ENCODE data around the gene DLGAP1.

GRCh38 chr18:3579701-3580100, 875.4 kb downstream of the DLGAP1 start:
- no peak for TF ChIP-seq POLR2A (IDR thresholded peaks at IDR 0.05)
- TF ChIP-seq, protein P1, sequence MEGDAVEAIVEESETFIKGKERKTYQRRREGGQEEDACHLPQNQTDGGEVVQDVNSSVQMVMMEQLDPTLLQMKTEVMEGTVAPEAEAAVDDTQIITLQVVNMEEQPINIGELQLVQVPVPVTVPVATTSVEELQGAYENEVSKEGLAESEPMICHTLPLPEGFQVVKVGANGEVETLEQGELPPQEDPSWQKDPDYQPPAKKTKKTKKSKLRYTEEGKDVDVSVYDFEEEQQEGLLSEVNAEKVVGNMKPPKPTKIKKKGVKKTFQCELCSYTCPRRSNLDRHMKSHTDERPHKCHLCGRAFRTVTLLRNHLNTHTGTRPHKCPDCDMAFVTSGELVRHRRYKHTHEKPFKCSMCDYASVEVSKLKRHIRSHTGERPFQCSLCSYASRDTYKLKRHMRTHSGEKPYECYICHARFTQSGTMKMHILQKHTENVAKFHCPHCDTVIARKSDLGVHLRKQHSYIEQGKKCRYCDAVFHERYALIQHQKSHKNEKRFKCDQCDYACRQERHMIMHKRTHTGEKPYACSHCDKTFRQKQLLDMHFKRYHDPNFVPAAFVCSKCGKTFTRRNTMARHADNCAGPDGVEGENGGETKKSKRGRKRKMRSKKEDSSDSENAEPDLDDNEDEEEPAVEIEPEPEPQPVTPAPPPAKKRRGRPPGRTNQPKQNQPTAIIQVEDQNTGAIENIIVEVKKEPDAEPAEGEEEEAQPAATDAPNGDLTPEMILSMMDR (IDR thresholded peaks at IDR 0.05), result no peak
- TF ChIP-seq EP300 (IDR thresholded peaks at IDR 0.05), result no peak
